Esophagus (tissue), 2 donors: ENCODE data around the gene MT2A. TPM values are rescaled to one million over a fixed set of nuclear protein-coding genes. Genes with fewer than 3 reads are reported as not detected.

Experiments used
- H3K27ac ChIP-seq, 2 donors: one replicate each; pipeline ENCODE4 v1.5.1; 2013; ENCODE audit warnings: low read depth in 2 of 2, mild to moderate bottlenecking in 2 of 2, inconsistent platforms in 1 of 2, low read length in 1 of 2, moderate library complexity in 1 of 2
- H3K27me3 ChIP-seq, 2 donors: one replicate each; pipeline ENCODE4 v1.6.1; 2013; ENCODE audit warnings: low read length in 2 of 2, control low read depth in 1 of 2, mild to moderate bottlenecking in 1 of 2; ENCODE audit not compliant: insufficient read depth in 2 of 2, control insufficient read depth in 1 of 2
- H3K36me3 ChIP-seq, 2 donors: one replicate each; pipeline ENCODE4 v1.6.1; 2013; ENCODE audit warnings: low read length in 1 of 2; ENCODE audit not compliant: control insufficient read depth in 2 of 2, insufficient read depth in 2 of 2
- H3K4me1 ChIP-seq, 2 donors: one replicate each; pipeline ENCODE4 v1.6.1; 2013; ENCODE audit warnings: low read length in 1 of 2; ENCODE audit not compliant: control insufficient read depth in 2 of 2, insufficient read depth in 2 of 2
- H3K4me3 ChIP-seq, 2 donors: one replicate each; pipeline ENCODE4 v1.5.1; 2013; ENCODE audit warnings: low read length in 2 of 2, mild to moderate bottlenecking in 2 of 2, low read depth in 1 of 2, moderate library complexity in 1 of 2
- H3K9me3 ChIP-seq, 2 donors: one replicate each; pipeline ENCODE4 v1.6.1; 2013; ENCODE audit warnings: mild to moderate bottlenecking in 2 of 2, low read depth in 1 of 2, low read length in 1 of 2, moderate library complexity in 1 of 2; ENCODE audit not compliant: control insufficient read depth in 2 of 2, insufficient read depth in 1 of 2
- WGBS, 2 donors: extraction: QIAGEN DNeasy Blood & Tissue Kit; methylation state at CpG; one replicate each; pipeline ENCODE4 v1.1.7; 2013; 5-methylcytosine and 5-hydroxymethylcytosine counted together
- polyA plus RNA-seq, 2 donors: library from polyadenylated mRNA; stranded (reverse); fragments of 200-250 nt; gene quantifications; one replicate each; pipeline ENCODE4 v1.2.3, GENCODE V29; 2013
- donor health status: healthy with polysubstance abuse.
- donor health status: Bipolar disorder and iron deficiency.

Gene MT2A
- 100 to 1,000 TPM; 264 to 473 TPM for polyA plus RNA-seq

GRCh38 chr16:56608043-56608875 is at the start of gene MT2A:
Gene MT2A, plus strand, starts transcription at chr16:56608584. Its CDS starts 72 bp downstream, at chr16:56608656.
- Histone ChIP-seq H3K36me3 (no peaks in the 10 kb centered on the region), H3K27ac (peak within 1 kb of the TSS; percentile 93 to 97), H3K27me3 (no peaks in the 10 kb centered on the region), H3K4me3 (peak within 1 kb of the TSS; percentile 51 to 56), H3K9me3 (no peaks in the 10 kb centered on the region), H3K4me1 (peaks cover 0 to 28% of the 10 kb centered on the region in 2 donors)
- WGBS, 2 donors = 3 to 5% methylated on average over 62 of the region's 62 CpGs

GRCh38 chr16:56559109-56559508 is 49.3 kb upstream of the MT2A start:
- no peak overlapping the region for H3K4me3 ChIP-seq
- no peaks in the 10 kb centered on the region for H3K4me1 ChIP-seq
- no peaks in the 10 kb centered on the region for H3K36me3 ChIP-seq
- no peaks in the 10 kb centered on the region for H3K27me3 ChIP-seq
- no peaks in the 10 kb centered on the region for H3K9me3 ChIP-seq
- WGBS, 2 donors = 81 to 93% methylated on average over 4 of the region's 4 CpGs
- no peak overlapping the region for H3K27ac ChIP-seq

GRCh38 chr16:56560447-56560846 is 47.9 kb upstream of the MT2A start:
- Histone ChIP-seq H3K4me3 (no peak overlapping the region), H3K9me3 (no peaks in the 10 kb centered on the region), H3K27me3 (no peaks in the 10 kb centered on the region), H3K27ac (no peak overlapping the region), H3K36me3 (no peaks in the 10 kb centered on the region), H3K4me1 (no peaks in the 10 kb centered on the region)
- WGBS, 2 donors = 28 to 50% methylated on average over 1 of the region's 1 CpG

GRCh38 chr16:56561126-56561525 is 47.3 kb upstream of the MT2A start:
- Histone ChIP-seq H3K27me3 (no peaks in the 10 kb centered on the region), H3K9me3 (no peaks in the 10 kb centered on the region), H3K27ac (no peak overlapping the region), H3K4me1 (no peaks in the 10 kb centered on the region), H3K4me3 (no peak overlapping the region), H3K36me3 (no peaks in the 10 kb centered on the region)
- 79 to 80% methylated on average over 1 of the region's 1 CpG for WGBS, 2 donors

- Histone ChIP-seq H3K4me1 (no peaks in the 10 kb centered on the region), H3K27ac (no peak within 1 kb of the TSS), H3K36me3 (no peaks in the 10 kb centered on the region), H3K27me3 (no peaks in the 10 kb centered on the region), H3K9me3 (no peaks in the 10 kb centered on the region), H3K4me3 (no peak within 1 kb of the TSS)
- 65 to 67% methylated on average over 12 of the region's 12 CpGs for WGBS, 2 donors
Observed at GRCh38 chr16:56564793-56565477, 43.4 kb upstream of the MT2A start, which contains the start of gene MT4. Gene MT4, plus strand, starts transcription at chr16:56565073. Its CDS starts 56 bp downstream, at chr16:56565129.

GRCh38 chr16:56569971-56570370 is 38.4 kb upstream of the MT2A start:
- Histone ChIP-seq H3K4me1 (no peaks in the 10 kb centered on the region), H3K9me3 (no peaks in the 10 kb centered on the region), H3K4me3 (no peak overlapping the region), H3K27ac (no peak overlapping the region), H3K36me3 (no peaks in the 10 kb centered on the region), H3K27me3 (no peaks in the 10 kb centered on the region)
- 90 to 100% methylated on average over 1 of the region's 1 CpG for WGBS, 2 donors

GRCh38 chr16:56571525-56571924 is 36.9 kb upstream of the MT2A start:
- H3K9me3 ChIP-seq = no peaks in the 10 kb centered on the region
- H3K27ac ChIP-seq = no peak overlapping the region
- no peaks in the 10 kb centered on the region for H3K36me3 ChIP-seq
- no peaks in the 10 kb centered on the region for H3K27me3 ChIP-seq
- no peak overlapping the region for H3K4me3 ChIP-seq
- H3K4me1 ChIP-seq = no peaks in the 10 kb centered on the region
- WGBS, 2 donors = 86 to 91% methylated on average over 11 of the region's 11 CpGs

GRCh38 chr16:56574625-56575024 is 33.8 kb upstream of the MT2A start:
- H3K4me1 ChIP-seq = peaks cover 0 to 4% of the 10 kb centered on the region in 2 donors
- no peaks in the 10 kb centered on the region for H3K27me3 ChIP-seq
- no peaks in the 10 kb centered on the region for H3K9me3 ChIP-seq
- H3K36me3 ChIP-seq = no peaks in the 10 kb centered on the region
- WGBS, 2 donors = 69 to 78% methylated on average over 1 of the region's 1 CpG
- H3K27ac ChIP-seq = no peak overlapping the region
- H3K4me3 ChIP-seq = no peak overlapping the region

GRCh38 chr16:56576585-56577299 is 31.6 kb upstream of the MT2A start:
- Histone ChIP-seq H3K9me3 (no peaks in the 10 kb centered on the region), H3K36me3 (no peaks in the 10 kb centered on the region), H3K4me1 (peaks cover 0 to 4% of the 10 kb centered on the region in 2 donors), H3K27ac (peak overlapping the region; percentile 32 to 76), H3K4me3 (no peak overlapping the region), H3K27me3 (no peaks in the 10 kb centered on the region)
- 22 to 25% methylated on average over 8 of the region's 8 CpGs for WGBS, 2 donors
